Astrocyte (in vitro differentiated cells and primary cell): ENCODE results near the gene CD300LF. TPM values are rescaled to one million over a fixed set of nuclear protein-coding genes. Genes with fewer than 3 reads are reported as not detected.

Experiments
- DNase-seq: peaks from one replicate; pipeline ENCODE4 v3.0.0-alpha.2; 2010; ENCODE audit warnings: low read depth
- FAIRE-seq: peaks from 2 replicates; lab custom pipeline; 2011; peaks lifted over from hg19 to GRCh38; lab: Jason Lieb, UNC
- H2AFZ ChIP-seq: 2 replicates; pipeline ENCODE4 v1.6.0; 2012; ENCODE audit warnings: low read depth, low read length, inconsistent platforms
- H3K27ac ChIP-seq: 2 replicates; pipeline ENCODE4 v1.5.1; 2011; ENCODE audit warnings: low read depth, low read length, inconsistent platforms
- H3K27me3 ChIP-seq: 2 replicates; pipeline ENCODE4 v1.6.0; 2011; ENCODE audit warnings: low read length, inconsistent platforms; ENCODE audit not compliant: insufficient read depth
- H3K36me3 ChIP-seq: 2 replicates; pipeline ENCODE4 v1.5.1; 2011; ENCODE audit warnings: low read length, inconsistent platforms; ENCODE audit not compliant: insufficient read depth
- H3K4me1 ChIP-seq: 2 replicates; pipeline ENCODE4 v1.5.1; 2011; ENCODE audit warnings: low read length, inconsistent platforms; ENCODE audit not compliant: insufficient read depth
- H3K4me2 ChIP-seq: 2 replicates; pipeline ENCODE4 v1.6.0; 2012; ENCODE audit warnings: low read length, inconsistent platforms
- H3K4me3 ChIP-seq: 2 replicates; pipeline ENCODE4 v1.5.1; 2011; ENCODE audit warnings: low read depth, mild to moderate bottlenecking, low read length, inconsistent platforms; ENCODE audit not compliant: insufficient read depth
- H3K79me2 ChIP-seq: 2 replicates; pipeline ENCODE4 v1.6.0; 2012; ENCODE audit warnings: mild to moderate bottlenecking, low read length, inconsistent platforms; ENCODE audit not compliant: insufficient read depth
- H3K9ac ChIP-seq: 2 replicates; pipeline ENCODE4 v1.6.0; 2012; ENCODE audit warnings: mild to moderate bottlenecking, low read length, inconsistent platforms
- H3K9me3 ChIP-seq: 2 replicates; pipeline ENCODE4 v1.5.1; 2012; ENCODE audit warnings: low read depth, mild to moderate bottlenecking, low read length, inconsistent platforms; ENCODE audit not compliant: insufficient read depth
- H4K20me1 ChIP-seq: 2 replicates; pipeline ENCODE4 v1.6.0; 2012; ENCODE audit warnings: low read length, inconsistent platforms; ENCODE audit not compliant: insufficient read depth
- H3K27ac Mint-ChIP-seq: one replicate; pipeline ENCODE4 v1.8.0; 2021; ENCODE audit warnings: mild to moderate bottlenecking, mixed read lengths; ENCODE audit not compliant: unreplicated experiment
- H3K27me3 Mint-ChIP-seq: one replicate; pipeline ENCODE4 v1.8.0; 2021; ENCODE audit warnings: low read depth, mixed read lengths; ENCODE audit not compliant: unreplicated experiment
- H3K36me3 Mint-ChIP-seq: one replicate; pipeline ENCODE4 v1.8.0; 2021; ENCODE audit warnings: low read depth, mixed read lengths; ENCODE audit not compliant: unreplicated experiment
- H3K4me1 Mint-ChIP-seq: one replicate; pipeline ENCODE4 v1.8.0; 2021; ENCODE audit warnings: low read depth, mixed read lengths; ENCODE audit not compliant: unreplicated experiment
- H3K4me3 Mint-ChIP-seq: one replicate; pipeline ENCODE4 v1.8.0; 2021; ENCODE audit warnings: mild to moderate bottlenecking, moderate library complexity, mixed read lengths; ENCODE audit not compliant: unreplicated experiment
- H3K9me3 Mint-ChIP-seq: one replicate; pipeline ENCODE4 v1.8.0; 2021; ENCODE audit warnings: mild to moderate bottlenecking, mixed read lengths; ENCODE audit not compliant: unreplicated experiment
- CTCF ChIP-seq: IDR thresholded peaks from 2 replicates; pipeline ENCODE4 v1.5.1; 2011; ENCODE audit warnings: low read depth, mild to moderate bottlenecking, inconsistent platforms, low read length, moderate library complexity; ENCODE audit not compliant: insufficient read depth
- EZH2 ChIP-seq: IDR thresholded peaks from 2 replicates; pipeline ENCODE4 v1.6.1; 2012; ENCODE audit warnings: mild to moderate bottlenecking, low read length, inconsistent platforms; ENCODE audit not compliant: insufficient read depth
- total RNA-seq: library from RNA; stranded (reverse); gene quantifications from 2 replicates; pipeline ENCODE4 v1.2.1, GENCODE V29; 2021

The CD300LF gene
- total RNA-seq, 1 donor from 2014 or later = not detected

- Histone ChIP-seq H2AFZ (no peak overlapping the region), H3K4me1 (no peaks in the 10 kb centered on the region), H4K20me1 (no peaks in the 10 kb centered on the region), H3K27me3 (no peaks in the 10 kb centered on the region), H3K9me3 (no peaks in the 10 kb centered on the region), H3K36me3 (no peaks in the 10 kb centered on the region), H3K4me2 (no peak overlapping the region), H3K9ac (no peak overlapping the region), H3K79me2 (no peaks in the 10 kb centered on the region), H3K27ac (no peak overlapping the region), H3K4me3 (no peak overlapping the region)
- peaks cover 2% of the 10 kb centered on the region for H3K9me3 Mint-ChIP-seq
- peaks cover 44% of the 10 kb centered on the region for H3K27me3 Mint-ChIP-seq
- DNase-seq = no peak
- FAIRE-seq = no peak
- TF ChIP-seq CTCF = no peak
- TF ChIP-seq EZH2 = no peak
- H3K4me3 Mint-ChIP-seq = no peak overlapping the region
- no peak overlapping the region for H3K27ac Mint-ChIP-seq
- H3K4me1 Mint-ChIP-seq = no peaks in the 10 kb centered on the region
- H3K36me3 Mint-ChIP-seq = no peaks in the 10 kb centered on the region
These were observed 18.6 kb downstream of the CD300LF start for GRCh38 chr17:74694081-74694480.

- Mint-ChIP-seq H3K9me3 (peaks cover 2% of the 10 kb centered on the region), H3K27ac (no peak overlapping the region), H3K4me1 (no peaks in the 10 kb centered on the region), H3K4me3 (no peak overlapping the region), H3K36me3 (no peaks in the 10 kb centered on the region), H3K27me3 (peaks cover 42% of the 10 kb centered on the region)
- no peaks in the 10 kb centered on the region for H3K4me1 ChIP-seq
- H4K20me1 ChIP-seq = no peaks in the 10 kb centered on the region
- TF ChIP-seq CTCF (no peak), EZH2 (no peak)
- H2AFZ ChIP-seq = no peak overlapping the region
- no peak overlapping the region for H3K4me2 ChIP-seq
- FAIRE-seq (no peak), DNase-seq (no peak)
- no peak overlapping the region for H3K4me3 ChIP-seq
- no peak overlapping the region for H3K27ac ChIP-seq
- no peaks in the 10 kb centered on the region for H3K9me3 ChIP-seq
- H3K36me3 ChIP-seq = no peaks in the 10 kb centered on the region
- H3K9ac ChIP-seq = no peak overlapping the region
- H3K79me2 ChIP-seq = no peaks in the 10 kb centered on the region
- no peaks in the 10 kb centered on the region for H3K27me3 ChIP-seq
These were observed 21.6 kb downstream of the CD300LF start for GRCh38 chr17:74691151-74691550.

GRCh38 chr17:74690409-74690825, 22.3 kb downstream of the CD300LF start:
- Mint-ChIP-seq H3K9me3 (peaks cover 2% of the 10 kb centered on the region), H3K27me3 (peaks cover 42% of the 10 kb centered on the region), H3K36me3 (no peaks in the 10 kb centered on the region), H3K4me1 (no peaks in the 10 kb centered on the region), H3K27ac (no peak overlapping the region), H3K4me3 (no peak overlapping the region)
- H2AFZ ChIP-seq = no peak overlapping the region
- no peak overlapping the region for H3K4me3 ChIP-seq
- H3K36me3 ChIP-seq = no peaks in the 10 kb centered on the region
- H3K9ac ChIP-seq = no peak overlapping the region
- H3K4me2 ChIP-seq = no peak overlapping the region
- no peaks in the 10 kb centered on the region for H3K79me2 ChIP-seq
- no peaks in the 10 kb centered on the region for H3K9me3 ChIP-seq
- H3K27me3 ChIP-seq = no peaks in the 10 kb centered on the region
- FAIRE-seq (no peak), DNase-seq (no peak)
- no peak overlapping the region for H3K27ac ChIP-seq
- TF ChIP-seq EZH2 = no peak
- TF ChIP-seq CTCF = no peak
- H4K20me1 ChIP-seq = no peaks in the 10 kb centered on the region
- H3K4me1 ChIP-seq = no peaks in the 10 kb centered on the region
